GM18502 (cell line): ENCODE measurements around the gene NXT1.

ENCODE experiments used
- ATAC-seq: cut with Tn5 transposase; IDR thresholded peaks from one replicate; pipeline ENCODE4 v1.9.1; 2021; ENCODE audit warnings: mild to moderate bottlenecking; ENCODE audit not compliant: unreplicated experiment, poor library complexity

NXT1 gene

DNA sequence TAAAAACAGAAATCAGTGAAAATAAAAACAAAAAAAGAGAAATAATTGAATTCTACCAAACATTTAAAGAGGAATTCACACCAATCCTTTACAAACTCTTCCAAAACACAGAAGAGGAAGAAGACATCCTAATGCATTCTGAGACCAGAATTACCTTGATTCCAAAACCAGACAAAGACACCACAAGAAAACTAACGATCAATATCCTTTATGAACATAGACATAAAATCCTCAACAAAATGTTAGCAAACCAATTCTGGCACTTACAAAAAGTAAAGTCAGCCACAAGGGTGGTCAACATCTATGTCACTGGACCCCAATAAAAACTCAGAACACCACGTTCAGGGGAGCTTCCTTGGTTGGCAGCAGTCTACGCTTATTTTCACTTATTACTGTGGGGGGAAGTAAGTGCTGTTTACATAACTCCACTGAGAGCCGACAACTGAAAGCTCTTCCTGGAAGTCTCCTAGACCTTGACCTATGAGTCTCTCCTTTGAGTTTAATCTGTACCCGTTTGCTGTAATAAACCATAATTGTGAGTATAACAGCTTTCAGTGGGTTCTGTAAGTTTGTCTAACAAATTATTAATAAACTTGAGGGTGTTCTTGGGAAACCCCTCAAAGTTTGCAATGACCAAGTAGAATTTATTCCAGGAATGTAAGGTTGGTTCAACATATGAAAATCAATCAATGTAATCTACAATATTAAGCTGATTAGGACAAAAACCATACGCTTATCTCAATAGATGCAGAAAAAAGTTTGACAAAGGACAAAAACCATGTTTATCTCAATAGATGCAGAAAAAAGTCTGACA lies 35.9 kb downstream of the NXT1 start:
- no peak for ATAC-seq

- no peak for ATAC-seq
Observed at GRCh38 chr20:23387118-23387443, 36.5 kb downstream of the NXT1 start.

GRCh38 chr20:23390091-23390774 lies 39.6 kb downstream of the NXT1 start:
- no peak for ATAC-seq

GRCh38 chr20:23391707-23392310 lies 41.2 kb downstream of the NXT1 start:
- no peak for ATAC-seq

GRCh38 chr20:23393996-23394775 lies 43.6 kb downstream of the NXT1 start:
- no peak for ATAC-seq

- no peak for ATAC-seq
Observed at GRCh38 chr20:23396950-23397627, 46.5 kb downstream of the NXT1 start.

GRCh38 chr20:23397961-23398360 lies 47.4 kb downstream of the NXT1 start:
- no peak for ATAC-seq

DNA sequence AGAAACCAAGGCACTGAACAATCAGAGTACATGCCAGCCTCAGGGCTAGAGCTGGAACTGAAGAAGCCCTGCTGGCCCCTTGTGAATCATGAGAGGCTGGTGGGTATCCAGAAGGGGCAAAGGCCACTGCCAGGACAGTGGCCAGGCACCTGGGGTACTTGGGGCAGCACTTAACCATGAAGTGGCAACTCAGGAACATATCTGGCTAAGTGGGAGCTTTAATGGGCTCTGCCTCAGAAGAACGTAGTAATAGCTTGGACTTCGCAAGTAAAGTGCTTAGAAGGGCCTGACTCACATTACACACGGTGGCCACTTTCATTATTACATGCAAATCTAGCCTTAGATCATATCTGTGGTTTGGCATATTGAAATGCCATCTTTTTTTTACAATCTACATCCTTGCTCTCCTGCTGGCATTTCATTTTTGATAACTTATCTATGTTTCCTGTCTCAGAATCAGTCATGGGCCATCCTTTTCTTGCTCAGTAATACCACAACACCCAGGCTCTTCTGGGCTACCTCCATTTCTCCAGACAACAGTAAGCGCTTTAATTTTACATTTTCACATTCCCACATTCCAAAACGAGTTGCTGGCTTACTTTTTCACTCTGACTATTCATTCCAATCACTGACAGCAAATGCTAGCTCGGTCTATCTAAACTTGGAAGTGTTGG lies 49.1 kb downstream of the NXT1 start:
- peak; percentile 83 for ATAC-seq

DNA sequence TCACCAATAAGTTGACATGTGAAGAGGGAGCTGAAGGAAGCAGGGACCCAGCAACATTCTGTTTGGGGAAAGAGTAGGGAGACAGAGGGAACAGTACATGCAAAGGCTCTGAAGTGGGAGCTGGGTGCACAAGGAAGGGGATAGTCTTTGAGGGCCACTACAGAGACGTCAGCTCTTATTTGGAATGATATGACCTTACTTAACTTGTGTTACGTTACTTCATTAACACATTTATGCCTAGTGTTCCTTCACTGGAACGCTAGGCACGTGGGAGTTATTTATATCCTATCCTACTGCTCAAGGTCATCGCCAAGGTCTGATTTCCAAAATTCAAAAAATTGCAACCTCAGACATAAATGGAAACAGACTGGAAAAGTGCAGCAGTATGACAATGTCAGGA lies 50.5 kb downstream of the NXT1 start:
- no peak for ATAC-seq

DNA sequence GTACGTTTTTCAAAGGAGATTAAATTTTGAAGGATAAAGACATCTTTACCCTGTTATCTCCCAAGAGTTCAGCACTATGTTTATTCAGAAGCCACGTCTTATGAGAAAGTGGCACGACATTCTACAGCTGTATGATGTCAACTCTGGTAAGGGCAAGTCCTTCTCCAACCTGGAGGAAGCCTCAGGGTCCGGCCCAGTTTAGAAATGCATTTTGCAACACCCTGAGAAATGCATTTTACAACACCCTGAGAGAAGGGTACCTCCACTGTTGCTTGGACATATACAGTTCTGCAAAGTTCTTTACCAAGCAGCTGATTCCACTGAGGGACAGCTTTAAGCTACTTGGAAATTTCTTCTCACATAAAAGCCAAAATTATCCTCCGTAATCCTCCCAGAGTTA lies 53.2 kb downstream of the NXT1 start:
- ATAC-seq, result no peak

DNA sequence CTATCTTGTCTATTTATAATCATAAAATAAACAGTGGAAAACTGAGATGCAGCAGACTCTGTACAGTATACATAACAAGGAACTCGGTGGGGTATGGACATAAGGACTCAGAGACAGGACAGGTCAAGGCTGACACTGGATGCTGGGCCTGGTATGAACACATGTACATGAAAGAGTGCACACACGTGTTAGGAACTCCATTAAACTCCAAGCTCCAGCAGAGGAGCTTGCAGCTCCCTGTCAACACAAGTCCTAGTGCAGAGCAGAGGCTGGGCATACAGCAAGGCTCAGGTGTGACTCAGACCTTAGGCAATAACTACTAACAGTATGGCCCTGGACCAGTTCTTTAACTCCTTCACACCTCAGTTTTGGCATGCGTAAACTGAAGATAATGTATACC lies 53.6 kb downstream of the NXT1 start:
- ATAC-seq, result no peak
